IMR-90 (cell line): ENCODE measurements around the gene HUNK. TPM values are rescaled to one million over a fixed set of nuclear protein-coding genes. Genes with fewer than 3 reads are reported as not detected.

Experiments
- ATAC-seq: fragments of 200-7000 bp; cut with Tn5 transposase; 2 replicates; pipeline ENCODE4 v1.9.1; 2020; ENCODE audit warnings: low read depth, mild to moderate bottlenecking, moderate library complexity
- BruUV-seq: library from RNA; stranded (reverse); fragments of 400-500 nt; replicated peaks from 2 replicates; lab custom pipeline; 2021; lab: Mats Ljungman, UMichigan
- CTCF ChIA-PET: fragments of 300-600 bp; formaldehyde crosslinking; extraction: SDS; loops from one replicate; lab custom pipeline; 2021; ENCODE audit warnings: antibody characterized with exemption; lab: Yijun Ruan, JAX
- POLR2A ChIA-PET: fragments of 300-600 bp; sonication (Branson Sonifier 250); formaldehyde crosslinking; loops from one replicate; lab custom pipeline; 2022; ENCODE audit warnings: antibody characterized with exemption; ENCODE audit not compliant: unreplicated experiment; lab: Charles Lee
- DNase-seq: peaks from one replicate; pipeline ENCODE4 v3.0.0; 2013
- H2AFZ ChIP-seq: replicated peaks from 2 replicates; pipeline ENCODE3; 2013; ENCODE audit warnings: low read length, mild to moderate bottlenecking; ENCODE audit not compliant: poor library complexity
- H2AK5ac ChIP-seq: 2 replicates; pipeline ENCODE4 v1.6.1; 2013; ENCODE audit warnings: low read depth, low read length, inconsistent platforms
- H2AK9ac ChIP-seq: replicated peaks from 2 replicates; pipeline ENCODE3; 2013; ENCODE audit warnings: mild to moderate bottlenecking, low read depth, low read length, moderate library complexity; ENCODE audit not compliant: poor library complexity
- H2BK120ac ChIP-seq: 2 replicates; pipeline ENCODE4 v1.6.1; 2013; ENCODE audit warnings: low read depth, low read length, inconsistent platforms
- H2BK15ac ChIP-seq: 3 replicates; pipeline ENCODE4 v1.6.1; 2013; ENCODE audit warnings: low read depth, low read length, inconsistent platforms
- H2BK20ac ChIP-seq: 2 replicates; pipeline ENCODE4 v1.6.1; 2013; ENCODE audit warnings: low read depth, mild to moderate bottlenecking, inconsistent platforms, low read length, moderate library complexity
- H2BK5ac ChIP-seq: 2 replicates; pipeline ENCODE4 v1.6.1; 2013; ENCODE audit warnings: mild to moderate bottlenecking, low read depth, low read length, inconsistent platforms; ENCODE audit not compliant: poor library complexity, severe bottlenecking
- H3K14ac ChIP-seq: replicated peaks from 2 replicates; pipeline ENCODE4 v1.6.1; 2013; ENCODE audit warnings: low read depth, low read length, inconsistent platforms
- H3K18ac ChIP-seq: 2 replicates; pipeline ENCODE4 v1.6.1; 2013; ENCODE audit warnings: low read depth, low read length, control low read depth
- H3K23ac ChIP-seq: 2 replicates; pipeline ENCODE4 v1.6.1; 2013; ENCODE audit warnings: low read depth, low read length, inconsistent platforms
- H3K27ac ChIP-seq: 2 replicates; pipeline ENCODE4 v1.5.1; 2013; ENCODE audit warnings: mild to moderate bottlenecking, control low read depth, low read length; ENCODE audit not compliant: insufficient read depth
- H3K27me3 ChIP-seq: 2 replicates; pipeline ENCODE4 v1.6.1; 2013; ENCODE audit warnings: low read length; ENCODE audit not compliant: control insufficient read depth, insufficient read depth
- H3K36me3 ChIP-seq: 2 replicates; pipeline ENCODE4 v1.6.1; 2013; ENCODE audit warnings: low read length, mixed read lengths; ENCODE audit not compliant: control insufficient read depth, insufficient read depth
- H3K4ac ChIP-seq: 2 replicates; pipeline ENCODE4 v1.6.1; 2013; ENCODE audit warnings: low read depth, low read length, inconsistent platforms
- H3K4me1 ChIP-seq: 2 replicates; pipeline ENCODE4 v1.6.1; 2013; ENCODE audit warnings: low read length, mixed read lengths; ENCODE audit not compliant: control insufficient read depth, insufficient read depth
- H3K4me2 ChIP-seq: 2 replicates; pipeline ENCODE4 v1.6.1; 2013; ENCODE audit warnings: low read depth, mild to moderate bottlenecking, control low read depth, low read length, moderate library complexity
- H3K4me3 ChIP-seq: 2 replicates; pipeline ENCODE4 v1.5.1; 2013; ENCODE audit warnings: low read depth, mild to moderate bottlenecking, control low read depth, low read length, moderate library complexity; ENCODE audit not compliant: insufficient read depth
- H3K56ac ChIP-seq: 2 replicates; pipeline ENCODE4 v1.6.1; 2013; ENCODE audit warnings: low read length, inconsistent platforms; ENCODE audit not compliant: insufficient read depth; ENCODE audit errors: extremely low read depth
- H3K79me1 ChIP-seq, 2 experiments: 2 replicates each; pipeline ENCODE4 v1.6.1; 2013; ENCODE audit warnings: low read length in 2 of 2, inconsistent platforms in 1 of 2, low read depth in 1 of 2
- H3K9ac ChIP-seq: 2 replicates; pipeline ENCODE4 v1.6.1; 2013; ENCODE audit warnings: low read depth, low read length, control low read depth
- H3K9me1 ChIP-seq: 2 replicates; pipeline ENCODE4 v1.6.1; 2013; ENCODE audit warnings: low read length, inconsistent platforms; ENCODE audit not compliant: insufficient read depth
- H3K9me3 ChIP-seq: 2 replicates; pipeline ENCODE4 v1.6.1; 2013; ENCODE audit warnings: low read length; ENCODE audit not compliant: control insufficient read depth, insufficient read depth
- H4K20me1 ChIP-seq: 2 replicates; pipeline ENCODE4 v1.6.1; 2013; ENCODE audit warnings: low read length, inconsistent platforms; ENCODE audit not compliant: insufficient read depth
- H4K5ac ChIP-seq: 2 replicates; pipeline ENCODE4 v1.6.1; 2013; ENCODE audit warnings: mild to moderate bottlenecking, low read depth, low read length, control low read depth
- H4K8ac ChIP-seq, 2 experiments: 2 replicates each; pipeline ENCODE4 v1.6.1; 2013; ENCODE audit warnings: low read depth in 2 of 2, low read length in 2 of 2, control low read depth in 1 of 2, inconsistent platforms in 1 of 2
- H4K91ac ChIP-seq: 2 replicates; pipeline ENCODE4 v1.6.1; 2013; ENCODE audit warnings: low read depth, low read length, inconsistent platforms; ENCODE audit not compliant: insufficient read depth
- CTCF ChIP-seq: conservative IDR thresholded peaks from 2 replicates; pipeline ENCODE4 v1.5.1; 2012; ENCODE audit warnings: mild to moderate bottlenecking, low read depth, low read length, improper control_type of control experiment
- WGBS, 2 experiments: methylation state at CpG; one replicate each; pipeline versions ENCODE4 v1.1.5 to v1.1.7; 2013; ENCODE audit warnings: missing lambda C conversion rate in 2 of 2; ENCODE audit not compliant: insufficient read length in 1 of 2; ENCODE audit errors: extremely low coverage in 2 of 2; 5-methylcytosine and 5-hydroxymethylcytosine counted together
- dilution Hi-C: fragments of 300-500 bp; cut with HindIII; formaldehyde crosslinking; loops from one replicate; pipeline ENCODE4 v1.14.3; 2018; ENCODE audit warnings: low sequenced_read_pairs; ENCODE audit not compliant: unreplicated experiment
- in situ Hi-C: fragments of 300-500 bp; cut with MboI; formaldehyde crosslinking; loops from 3 replicates; pipeline ENCODE4 v1.14.3; 2019; ENCODE audit warnings: low sequenced_read_pairs, inconsistent platforms, mixed read lengths
- intact Hi-C: fragments of 100-400 bp; cut with micrococcal nuclease; formaldehyde crosslinking; loops from 2 replicates; pipeline ENCODE4 v1.10.0; 2022
- polyA plus RNA-seq, 3 experiments: library from polyadenylated mRNA; depleted of rRNA; stranded (reverse); fragments of >200 nt; gene quantifications; 2 replicates each; pipeline ENCODE4 v1.2.3, GENCODE V29; 2012; ENCODE audit warnings: low replicate concordance in 1 of 3
- total RNA-seq: library from RNA; depleted of rRNA; stranded (reverse); fragments of >200 nt; gene quantifications from 2 replicates; pipeline ENCODE4 v1.2.3, GENCODE V29; 2012

The HUNK gene
- total and polyA plus RNA-seq, 2 of the 4 experiments (the other 2 are of a cell fraction), result 1.0 to 2.0 TPM

- Histone ChIP-seq H3K18ac (no peak overlapping the region), H3K27ac (no peak overlapping the region), H3K4me1 (peaks cover 13% of the 10 kb centered on the region), H3K4ac (no peak overlapping the region), H2BK20ac (no peak overlapping the region), H3K36me3 (no peaks in the 10 kb centered on the region), H2AK5ac (no peak overlapping the region), H2BK15ac (no peak overlapping the region), H3K4me2 (no peak overlapping the region), H2AFZ (no peak overlapping the region), H4K20me1 (no peaks in the 10 kb centered on the region), H3K79me1 (peaks cover 3 to 29% of the 10 kb centered on the region in 2 experiments; a peak in 3 of 4 replicates), H3K9me1 (peaks cover 11% of the 10 kb centered on the region), H3K27me3 (no peaks in the 10 kb centered on the region), H2BK120ac (no peak overlapping the region), H3K9me3 (no peaks in the 10 kb centered on the region), H2AK9ac (no peak overlapping the region), H3K23ac (no peak overlapping the region), H4K91ac (no peak overlapping the region), H3K14ac (0 out of 2 replicates have a peak overlapping the region, but pooled peaks have one; percentile 18), H4K8ac (no peak overlapping the region), H3K9ac (no peak overlapping the region), H4K5ac (no peak overlapping the region), H2BK5ac (no peak overlapping the region), H3K56ac (no peak overlapping the region), H3K4me3 (no peak overlapping the region)
- CTCF ChIA-PET, result no interaction called here
- WGBS, 2 experiments, result no CpG with 5 or more reads among the region's 4 CpGs
- intact Hi-C loops (no loop called here), in situ Hi-C loops (no loop called here), dilution Hi-C loops (no loop called here)
- DNase-seq (no peak), ATAC-seq (no peak)
- TF ChIP-seq CTCF, result no peak
- BruUV-seq, result no TSS peak
- POLR2A ChIA-PET, result no interaction called here
Observed at GRCh38 chr21:31914472-31914871, 41.7 kb downstream of the HUNK start.
